GM21737 (cell line): ENCODE measurements around the gene RBM38.
"Not testable (repeated sequence)": the region's sequence is repeated elsewhere in the genome, so short reads cannot be mapped to it uniquely, and the experiment has no call there.

Experiments
- ATAC-seq: cut with Tn5 transposase; IDR thresholded peaks from one replicate; pipeline ENCODE4 v1.9.1; 2021; ENCODE audit warnings: mild to moderate bottlenecking, moderate library complexity; ENCODE audit not compliant: unreplicated experiment

RBM38 gene

GRCh38 chr20:57416296-57417022 is 25.3 kb downstream of the RBM38 start:
- ATAC-seq, result no peak

- no peak for ATAC-seq
Observed at GRCh38 chr20:57417051-57417689, 26.0 kb downstream of the RBM38 start.

DNA sequence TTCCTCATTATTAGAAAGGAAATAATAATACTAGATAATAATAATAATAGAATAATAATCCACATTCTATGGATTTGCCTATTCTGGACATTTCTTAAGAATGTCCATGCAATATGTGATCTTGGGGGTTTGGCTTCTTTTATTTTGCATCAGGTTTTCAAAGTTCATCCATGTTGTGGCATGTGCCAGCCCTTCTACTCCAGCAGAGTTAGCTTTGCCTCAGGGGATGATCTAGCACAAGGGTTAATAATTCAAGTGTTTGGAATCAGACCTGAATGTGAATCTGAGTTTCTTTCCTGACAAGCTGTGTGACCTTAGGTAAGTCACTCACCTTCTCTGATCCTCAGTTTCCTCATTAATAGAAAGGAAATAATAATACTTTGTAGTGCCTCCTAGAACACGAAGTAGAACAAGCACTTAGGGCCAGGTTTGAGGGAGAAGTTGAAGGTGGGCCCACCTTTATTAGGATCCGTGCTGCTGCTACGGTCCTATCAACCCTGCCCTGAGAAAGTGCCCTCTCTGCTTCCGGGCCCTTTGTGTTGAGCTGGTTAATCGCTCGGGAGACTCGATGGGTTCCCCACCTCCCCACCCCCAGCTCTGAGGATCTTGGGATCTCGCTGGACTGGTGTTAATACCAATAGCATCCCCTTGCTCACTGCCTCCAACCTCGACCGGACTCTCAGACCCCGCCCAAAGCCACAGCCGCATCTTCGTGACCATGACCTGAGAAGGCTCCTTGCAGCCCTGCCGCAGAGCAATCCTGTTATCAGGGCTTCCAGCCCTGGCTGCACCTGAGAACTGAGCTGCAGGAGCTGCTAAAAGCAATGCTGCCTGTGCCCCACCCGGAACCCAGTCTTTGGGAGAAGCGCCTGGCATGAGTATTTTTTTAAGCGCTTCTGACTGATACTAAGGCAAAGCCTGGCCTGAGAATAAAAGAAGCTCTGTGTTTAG is 26.9 kb downstream of the RBM38 start:
- ATAC-seq, result no peak

DNA sequence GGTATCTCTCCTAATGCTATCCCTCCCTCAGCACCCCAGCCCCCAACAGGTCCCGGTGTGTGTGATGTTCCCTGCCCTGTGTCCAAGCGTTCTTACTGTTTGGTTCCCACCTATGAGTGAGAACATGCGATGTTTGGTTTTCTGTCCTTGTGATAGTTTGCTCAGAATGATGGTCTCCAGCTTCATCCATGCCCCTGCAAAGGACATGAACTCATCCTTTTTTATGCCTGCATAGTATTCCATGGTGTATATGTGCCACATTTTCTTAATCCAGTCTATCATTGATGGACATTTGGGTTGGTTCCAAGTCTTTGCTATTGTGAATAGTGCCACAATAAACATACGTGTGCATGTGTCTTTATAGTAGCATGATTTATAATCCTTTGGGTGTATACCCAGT is 28.3 kb downstream of the RBM38 start:
- not testable (repeated sequence) for ATAC-seq

DNA sequence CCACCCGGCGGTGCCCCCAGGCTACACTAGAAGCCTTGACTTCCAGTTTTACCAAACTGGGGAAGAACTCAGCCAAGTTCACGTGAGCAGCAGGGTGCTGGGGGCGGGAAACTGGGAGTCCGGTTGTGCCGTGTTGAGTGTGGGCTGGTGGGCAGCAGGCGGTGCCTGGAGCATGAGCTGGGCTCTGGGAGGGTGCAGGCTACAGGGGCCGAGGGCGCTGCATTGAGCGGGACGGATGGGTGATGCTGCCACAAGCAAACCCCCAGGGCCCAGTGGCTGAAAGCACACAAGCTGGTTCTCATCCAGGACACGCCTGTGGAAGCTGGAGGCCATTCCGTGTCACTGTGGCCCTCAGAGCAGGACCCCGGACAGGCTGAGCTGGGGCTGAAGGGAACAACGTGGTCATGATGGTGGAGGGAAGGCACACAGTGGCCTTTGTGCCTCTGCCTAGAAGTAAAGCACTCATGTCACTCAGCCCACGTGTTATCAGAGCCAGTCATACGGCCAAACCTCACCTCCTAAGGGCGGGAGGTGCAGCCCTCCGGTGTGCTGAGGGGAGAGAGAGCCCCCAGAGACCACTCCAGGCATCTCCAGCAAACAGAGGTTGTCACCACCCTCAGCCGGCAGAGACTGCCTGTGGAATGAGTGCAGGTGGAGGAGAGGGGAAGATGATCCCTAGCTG is 29.5 kb downstream of the RBM38 start:
- ATAC-seq, result no peak

DNA sequence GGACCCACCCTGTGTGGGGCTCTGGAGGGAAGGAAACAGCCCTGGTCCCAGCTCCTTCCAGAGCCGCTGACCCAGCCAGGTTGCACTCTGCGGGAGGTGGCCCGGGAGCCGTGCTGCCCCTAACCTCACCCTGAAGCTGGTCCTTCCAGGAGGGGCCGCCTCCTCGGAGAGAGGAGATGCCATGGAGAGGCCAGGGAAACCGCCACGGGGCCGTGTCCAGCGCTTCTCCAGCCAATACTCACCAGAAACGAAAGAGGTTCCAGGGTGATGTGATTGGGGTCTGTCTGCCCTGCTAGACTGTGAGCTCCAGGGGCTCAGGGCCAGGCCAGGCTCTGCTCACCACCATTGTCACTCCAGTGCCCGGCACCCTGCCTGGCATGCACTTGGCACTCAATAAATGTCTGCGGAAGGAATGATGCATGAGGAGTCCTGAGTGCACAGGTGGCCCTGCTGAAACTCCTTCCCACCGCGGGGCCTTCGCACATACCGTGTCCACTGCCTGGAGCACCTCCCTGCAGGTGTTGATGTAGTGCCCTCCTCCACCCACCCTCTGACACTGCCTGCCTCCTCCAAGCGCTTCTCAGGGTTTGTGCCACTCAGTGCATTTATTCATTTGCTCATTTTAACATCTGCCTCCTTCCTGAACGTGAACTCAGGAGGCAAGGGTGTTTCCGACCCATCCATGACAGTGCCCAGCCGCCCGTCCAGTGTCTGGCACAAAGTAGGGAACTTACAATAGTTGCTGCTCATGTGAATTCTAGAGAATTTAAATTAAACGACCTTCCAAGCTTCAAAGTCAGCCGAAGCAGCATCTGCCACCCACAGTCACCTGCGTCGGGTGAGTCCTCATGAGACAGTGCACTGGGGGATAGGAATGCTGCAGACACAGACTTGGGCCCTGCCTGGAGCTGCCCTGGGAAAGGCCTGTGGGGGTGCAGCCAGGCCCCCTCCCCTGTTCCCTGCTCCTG is 30.3 kb downstream of the RBM38 start:
- ATAC-seq, result no peak

- ATAC-seq, result no peak
Observed at GRCh38 chr20:57422254-57422653, 31.1 kb downstream of the RBM38 start.

GRCh38 chr20:57425150-57426013 is 34.2 kb downstream of the RBM38 start:
- no peak for ATAC-seq

GRCh38 chr20:57426271-57426689 is 35.1 kb downstream of the RBM38 start:
- no peak for ATAC-seq

DNA sequence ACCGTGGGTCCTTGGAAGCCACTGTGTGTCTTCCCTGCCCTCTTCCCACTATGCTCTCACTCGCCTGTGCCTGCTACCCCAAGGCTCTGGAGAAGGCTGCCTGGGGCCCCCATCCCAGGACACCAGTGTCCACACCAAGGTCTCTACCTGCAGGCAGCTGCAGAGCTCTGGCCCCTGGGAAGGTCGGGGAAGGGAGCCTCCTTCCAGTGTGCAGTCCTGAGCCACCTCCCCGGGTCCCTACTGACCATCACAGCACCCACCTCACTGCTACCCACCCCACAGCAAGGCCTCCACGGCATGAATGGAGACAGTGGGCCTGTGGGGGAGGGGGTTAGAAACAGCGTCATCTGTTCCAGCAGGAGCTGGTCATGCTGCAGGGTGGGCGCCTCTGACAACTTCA is 35.6 kb downstream of the RBM38 start:
- ATAC-seq, result no peak

GRCh38 chr20:57428324-57429158 is 37.3 kb downstream of the RBM38 start:
- no peak for ATAC-seq

- no peak for ATAC-seq
Observed at GRCh38 chr20:57429159-57429496, 37.9 kb downstream of the RBM38 start.

DNA sequence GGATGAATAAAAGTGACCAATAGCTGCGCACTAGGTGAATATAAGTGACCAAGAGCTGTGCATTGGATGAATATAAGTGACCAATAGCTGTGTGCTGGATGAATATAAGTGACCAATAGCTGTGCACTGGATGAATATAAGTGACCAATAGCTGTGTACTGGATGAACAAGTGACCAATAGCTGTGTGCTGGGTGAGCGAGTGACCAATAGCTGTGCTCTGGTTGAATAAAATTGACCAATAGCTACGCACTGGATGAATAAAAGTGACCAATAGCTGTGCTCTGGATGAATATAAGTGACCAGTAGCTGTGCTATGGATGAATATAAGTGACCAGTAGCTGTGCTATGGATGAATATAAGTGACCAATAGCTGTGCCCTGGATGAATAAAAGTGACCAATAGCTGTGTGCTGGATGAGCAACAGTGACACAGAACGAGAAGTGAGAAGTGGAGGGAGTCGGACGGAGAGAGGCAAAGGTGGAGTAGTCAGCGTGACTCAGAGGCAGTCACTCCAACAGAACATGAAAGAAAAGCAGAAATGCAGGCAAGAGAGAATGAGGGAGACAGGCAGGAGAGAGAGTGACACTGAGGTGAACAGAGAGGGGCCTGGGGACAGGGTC is 38.5 kb downstream of the RBM38 start:
- ATAC-seq, result no peak

DNA sequence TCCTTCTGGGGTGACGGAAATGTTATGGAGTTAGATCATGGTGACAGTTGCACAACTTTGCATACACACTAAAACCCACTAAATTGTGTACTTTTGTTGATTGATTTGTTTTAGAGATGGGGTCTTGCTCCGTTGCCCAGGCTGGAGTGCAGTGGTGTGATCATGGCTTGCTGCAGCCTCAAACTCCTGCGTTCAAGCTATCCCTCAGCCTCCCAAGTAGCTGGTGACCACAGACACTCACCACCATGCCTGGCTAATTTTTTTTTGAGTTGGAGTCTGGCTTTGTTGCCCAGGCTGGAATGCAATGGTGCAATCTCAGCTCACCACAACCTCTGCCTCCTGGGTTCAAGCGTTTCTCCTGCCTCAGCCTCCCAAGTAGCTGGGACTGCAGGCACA is 39.0 kb downstream of the RBM38 start:
- not testable (repeated sequence) for ATAC-seq

DNA sequence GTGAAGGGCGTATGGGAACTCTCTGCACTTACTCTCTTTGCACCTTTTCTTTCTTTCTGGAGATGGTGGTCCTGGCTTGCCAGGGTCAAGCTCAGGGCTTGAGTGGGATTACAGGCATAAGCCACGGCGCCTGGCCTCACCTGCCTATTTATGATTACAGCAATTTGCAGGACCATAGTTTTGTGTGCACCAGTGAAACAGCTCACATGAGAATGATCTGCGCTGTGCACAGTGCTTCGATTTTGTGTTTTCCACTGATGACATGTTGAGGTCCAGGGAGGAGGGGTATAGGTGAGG is 40.3 kb downstream of the RBM38 start:
- ATAC-seq, result no peak

DNA sequence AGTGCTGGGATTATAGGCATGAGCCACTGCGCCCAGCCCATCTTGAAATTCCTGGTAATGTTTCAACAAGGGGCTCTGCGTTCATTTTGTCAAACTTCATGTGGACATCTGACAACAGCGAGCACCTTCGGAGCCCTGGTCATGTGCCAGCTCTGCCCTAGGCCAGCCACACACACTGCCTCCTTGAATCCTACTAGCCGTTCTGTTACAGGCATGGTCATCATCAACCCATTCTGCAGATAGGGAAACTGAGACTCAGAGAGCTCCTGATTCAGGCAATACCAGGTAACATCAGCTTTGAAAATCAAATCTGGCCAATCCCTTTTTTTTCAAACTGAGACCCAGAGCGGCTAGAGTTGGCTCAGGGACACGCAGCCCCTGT is 41.3 kb downstream of the RBM38 start:
- no peak for ATAC-seq

DNA sequence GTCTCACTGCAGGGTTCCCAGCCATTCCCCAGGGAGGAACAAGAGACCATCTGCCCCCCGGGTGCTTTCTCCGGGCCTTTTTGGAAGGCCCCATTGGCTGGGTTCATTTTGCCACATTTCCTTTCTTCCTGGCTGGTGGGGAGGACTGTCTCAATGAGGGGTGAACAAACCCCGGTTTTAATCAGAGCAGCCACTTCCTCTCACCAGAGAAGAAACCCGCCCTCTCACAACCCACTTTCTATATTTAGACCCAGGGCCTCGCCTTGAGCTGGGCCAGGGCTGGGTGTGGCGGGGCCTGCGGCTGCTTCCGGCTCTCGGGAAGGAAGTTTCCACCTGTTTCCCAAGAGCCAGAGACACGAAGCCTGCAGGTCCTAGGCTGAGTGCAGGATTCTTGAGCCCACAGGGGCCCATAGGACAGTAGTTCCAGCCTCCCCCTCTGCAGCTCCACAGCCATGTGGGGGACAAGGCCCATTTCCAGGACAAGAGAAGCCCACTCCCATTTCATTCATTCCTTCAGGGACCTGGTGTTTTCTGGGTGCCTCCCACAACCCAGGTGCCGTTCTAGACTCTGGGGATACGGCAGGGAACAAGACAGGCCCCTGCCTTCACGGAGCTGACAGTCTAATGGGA is 41.8 kb downstream of the RBM38 start:
- ATAC-seq, result peak; percentile 84
